ENCODE data around the gene SH3BP5L. TPM values are rescaled to one million over a fixed set of nuclear protein-coding genes. Genes with fewer than 3 reads are reported as not detected.

The SH3BP5L gene
- 10 to 100 TPM; 22.8 to 34.8 (median 30.0) TPM for polyA plus RNA-seq (ENCODE audit: insufficient read length in 4 of 4)

- peak; percentile 95 to 100 (median 97) for DNase-seq (ENCODE audit: low read depth in 4 of 4, low spot score in 2 of 4)
Measured at GRCh38 chr1:248825909-248826760, at the start of gene SH3BP5L. SH3BP5L (minus strand) TSS chr1:248825915; CDS start chr1:248824935, 980 bp downstream.

GRCh38 chr1:248873993-248874533, 48.3 kb upstream of the SH3BP5L start:
- peak; percentile 82 to 94 (median 85) for DNase-seq (ENCODE audit: low read depth in 4 of 4, low spot score in 2 of 4)

DNA sequence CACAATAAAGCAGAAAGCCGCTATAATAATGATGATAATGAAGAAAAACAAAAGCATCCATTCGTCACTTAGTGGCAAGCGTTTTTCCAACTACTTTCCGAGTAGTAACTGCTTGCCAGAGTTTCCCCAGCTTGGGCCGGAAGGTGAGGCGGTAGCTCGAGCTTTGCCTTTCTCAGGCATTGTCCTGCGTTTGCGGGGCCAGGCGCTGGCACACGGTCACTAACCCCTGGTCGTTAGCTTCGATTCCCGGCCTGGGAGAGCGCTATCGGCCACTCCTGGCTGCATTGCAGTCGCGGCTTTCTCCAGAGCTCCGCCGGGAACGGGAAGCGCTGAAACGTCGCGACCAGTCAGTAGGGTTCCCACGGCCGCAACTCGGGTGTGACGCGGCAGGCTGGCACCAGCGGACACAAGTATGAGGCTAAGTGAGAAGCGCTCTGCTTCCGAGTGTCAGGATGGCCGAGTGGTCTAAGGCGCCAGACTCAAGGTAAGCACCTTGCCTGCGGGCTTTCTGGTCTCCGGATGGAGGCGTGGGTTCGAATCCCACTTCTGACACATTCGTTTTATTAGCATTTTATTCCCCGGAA, 47.8 kb upstream of the SH3BP5L start:
- DNase-seq (ENCODE audit: low read depth in 4 of 4, low spot score in 2 of 4) = peak; percentile 90 to 96 (median 92)

DNA sequence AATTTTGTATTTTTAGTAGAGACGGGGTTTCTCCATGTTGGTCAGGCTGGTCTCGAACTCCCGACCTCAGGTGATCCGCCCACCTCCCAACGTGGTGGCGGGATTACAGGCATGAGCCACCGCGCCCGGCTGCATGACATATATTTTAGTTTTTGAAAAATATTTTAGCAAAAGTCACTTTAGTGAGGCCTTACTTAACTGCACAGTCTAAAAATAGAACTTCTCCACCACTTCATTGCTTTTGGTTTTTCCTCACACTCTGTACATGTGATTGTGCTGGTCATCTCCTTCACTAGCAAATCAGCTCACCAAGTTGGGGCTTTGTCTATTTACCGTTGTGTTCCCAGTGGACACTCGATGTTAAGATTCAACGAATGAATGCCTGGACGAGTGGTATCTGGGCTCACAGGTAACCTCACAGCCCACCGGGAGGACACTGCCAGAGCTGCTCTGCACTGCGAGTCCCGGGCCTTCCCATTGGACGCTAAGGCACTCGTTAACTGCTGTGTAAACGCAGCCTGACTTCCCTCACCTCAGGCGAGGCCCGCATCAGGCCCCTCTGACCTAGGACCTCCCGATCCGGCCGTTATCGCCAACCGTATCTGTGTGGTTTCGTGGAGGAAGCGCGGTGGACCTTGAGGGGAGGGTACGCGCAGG, 47.2 kb upstream of the SH3BP5L start:
- peak; percentile 59 to 79 (median 68) for DNase-seq (ENCODE audit: low read depth in 4 of 4, low spot score in 2 of 4)

DNA sequence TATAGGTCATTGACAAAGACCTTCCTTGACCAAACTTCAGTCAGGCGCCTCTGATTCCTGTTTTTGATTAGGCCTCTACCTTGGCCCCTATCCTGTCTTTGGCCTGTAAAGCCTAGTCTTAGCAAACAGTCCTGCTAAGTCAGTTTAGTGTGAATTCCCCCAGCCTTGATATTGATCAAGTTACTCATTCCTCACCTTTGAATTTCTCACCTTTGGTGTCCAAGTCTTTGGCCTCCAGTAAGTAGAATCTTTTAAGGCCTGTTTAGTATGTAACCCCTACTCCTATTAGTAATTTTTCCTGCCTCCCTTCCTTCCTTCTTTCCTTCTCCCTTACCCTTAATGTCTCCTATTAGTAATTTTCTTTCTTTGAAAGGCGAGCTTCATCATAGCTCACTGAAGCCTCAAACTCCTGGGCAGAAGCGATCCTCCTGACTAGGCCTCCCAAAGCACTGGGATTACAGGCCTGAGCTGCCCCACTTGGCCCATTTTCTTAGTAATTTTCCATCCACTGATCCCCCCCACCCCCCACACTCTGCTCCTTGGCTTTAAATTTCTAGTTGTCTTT, 46.2 kb upstream of the SH3BP5L start:
- no peak for DNase-seq (ENCODE audit: low read depth in 4 of 4, low spot score in 2 of 4)

GRCh38 chr1:248862998-248863881, 37.5 kb upstream of the SH3BP5L start:
- peak in 3 of 4 donors; percentile 42 to 73 (median 72) for DNase-seq (ENCODE audit: low read depth in 4 of 4, low spot score in 2 of 4)

- DNase-seq (ENCODE audit: low read depth in 4 of 4, low spot score in 2 of 4) = no peak
Measured at GRCh38 chr1:248862695-248862997, 36.9 kb upstream of the SH3BP5L start.

- no peak for DNase-seq (ENCODE audit: low read depth in 4 of 4, low spot score in 2 of 4)
Measured at GRCh38 chr1:248861616-248862015, 35.9 kb upstream of the SH3BP5L start.

- DNase-seq (ENCODE audit: low read depth in 4 of 4, low spot score in 2 of 4) = no peak
Measured at GRCh38 chr1:248860007-248860406, 34.3 kb upstream of the SH3BP5L start.

- peak; percentile 77 to 94 (median 92) for DNase-seq (ENCODE audit: low read depth in 4 of 4, low spot score in 2 of 4)
Measured at GRCh38 chr1:248858891-248859889, 33.5 kb upstream of the SH3BP5L start, which contains the start of gene ZNF692. ZNF692 (minus strand) TSS chr1:248859085; CDS start chr1:248858309, 776 bp downstream.

DNA sequence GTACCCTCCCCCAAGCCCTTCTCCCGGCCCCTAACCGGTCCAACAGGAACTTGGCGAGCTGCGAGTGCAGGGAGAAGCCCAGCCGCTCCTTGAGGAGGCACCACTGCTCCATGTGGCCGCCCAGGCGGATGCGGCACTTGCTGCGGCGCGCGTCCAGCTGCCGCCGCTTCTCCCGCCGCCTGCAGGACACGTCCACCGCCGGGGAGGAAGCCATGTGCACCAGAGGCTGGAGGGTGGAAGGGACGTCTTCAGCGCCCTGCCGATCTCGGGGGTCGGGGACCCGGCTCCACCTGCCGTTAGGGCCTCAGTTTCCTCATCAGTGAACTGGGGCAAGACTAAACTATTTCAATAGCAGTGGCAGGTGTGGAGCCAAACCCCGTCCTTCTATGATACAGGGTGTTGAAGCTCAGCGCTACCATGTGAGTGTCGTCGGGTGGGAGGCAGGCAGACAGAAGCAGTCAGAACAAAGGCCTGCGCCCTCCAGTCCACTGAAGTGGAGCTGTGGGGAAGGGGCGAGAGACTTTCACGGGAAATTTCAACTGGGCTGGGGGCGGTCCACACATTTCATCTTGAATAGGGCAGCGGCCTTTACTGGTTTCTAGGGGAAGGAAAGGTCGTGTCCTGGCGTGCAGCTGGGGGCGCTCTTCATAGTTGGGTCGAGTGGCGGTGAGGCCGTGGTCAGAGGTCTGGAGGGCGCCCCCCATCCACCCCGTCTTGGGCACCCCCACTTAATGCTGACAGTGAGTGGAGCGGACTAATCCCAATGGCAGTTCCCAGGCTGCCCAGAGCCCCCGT, 32.6 kb upstream of the SH3BP5L start:
- peak; percentile 44 to 54 (median 51) for DNase-seq (ENCODE audit: low read depth in 4 of 4, low spot score in 2 of 4)

GRCh38 chr1:248857749-248858095, 32.0 kb upstream of the SH3BP5L start:
- no peak for DNase-seq (ENCODE audit: low read depth in 4 of 4, low spot score in 2 of 4)

- DNase-seq (ENCODE audit: low read depth in 4 of 4, low spot score in 2 of 4) = no peak
Measured at GRCh38 chr1:248857201-248857600, 31.5 kb upstream of the SH3BP5L start.

GRCh38 chr1:248856176-248856575, 30.5 kb upstream of the SH3BP5L start:
- DNase-seq (ENCODE audit: low read depth in 4 of 4, low spot score in 2 of 4) = no peak

DNA sequence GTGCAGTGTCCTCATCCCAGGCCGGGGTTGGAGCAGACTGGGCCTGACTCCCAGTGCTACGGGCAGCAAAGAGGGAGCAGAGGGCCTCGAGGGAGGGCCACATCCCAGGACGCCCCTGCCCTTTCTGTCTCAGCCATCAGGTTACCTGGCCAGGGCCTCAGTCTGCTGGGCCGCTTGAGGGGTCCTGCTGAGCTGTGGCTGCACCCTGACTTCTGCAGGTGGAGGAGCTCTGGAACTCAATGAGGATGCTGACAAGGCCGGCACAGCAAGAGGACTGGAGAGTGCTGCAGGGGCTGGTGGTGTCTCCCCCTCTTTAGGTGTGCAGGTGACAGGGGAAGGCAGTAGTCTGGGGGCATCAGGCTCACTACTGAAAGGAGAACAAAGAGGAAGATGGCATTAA, 29.9 kb upstream of the SH3BP5L start:
- no peak for DNase-seq (ENCODE audit: low read depth in 4 of 4, low spot score in 2 of 4)

- no peak for DNase-seq (ENCODE audit: low read depth in 4 of 4, low spot score in 2 of 4)
Measured at GRCh38 chr1:248853663-248854375, 28.1 kb upstream of the SH3BP5L start.

Measured in left renal cortex interstitium (tissue), 4 donors.